Measurements from ENCODE around the gene MRPL55.

DNA sequence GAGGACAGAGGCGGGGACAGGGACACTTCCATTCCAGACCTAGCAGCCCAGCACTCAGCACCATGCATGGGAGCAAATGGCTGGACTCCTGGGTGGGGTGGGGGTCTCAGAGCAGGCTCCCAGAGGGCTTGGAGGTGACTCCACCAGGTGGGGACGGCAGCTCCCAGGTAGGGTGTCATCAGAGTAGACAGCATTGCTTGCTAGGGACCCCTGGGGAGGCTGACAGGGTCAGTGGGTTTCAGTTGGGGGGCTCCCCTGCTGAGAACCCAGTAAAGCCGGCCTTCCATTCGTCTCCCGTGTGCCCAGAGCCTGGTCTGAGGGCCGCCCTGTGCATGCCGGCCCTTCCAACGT, 35.9 kb upstream of the MRPL55 start:
- TF ChIP-seq, protein P1, sequence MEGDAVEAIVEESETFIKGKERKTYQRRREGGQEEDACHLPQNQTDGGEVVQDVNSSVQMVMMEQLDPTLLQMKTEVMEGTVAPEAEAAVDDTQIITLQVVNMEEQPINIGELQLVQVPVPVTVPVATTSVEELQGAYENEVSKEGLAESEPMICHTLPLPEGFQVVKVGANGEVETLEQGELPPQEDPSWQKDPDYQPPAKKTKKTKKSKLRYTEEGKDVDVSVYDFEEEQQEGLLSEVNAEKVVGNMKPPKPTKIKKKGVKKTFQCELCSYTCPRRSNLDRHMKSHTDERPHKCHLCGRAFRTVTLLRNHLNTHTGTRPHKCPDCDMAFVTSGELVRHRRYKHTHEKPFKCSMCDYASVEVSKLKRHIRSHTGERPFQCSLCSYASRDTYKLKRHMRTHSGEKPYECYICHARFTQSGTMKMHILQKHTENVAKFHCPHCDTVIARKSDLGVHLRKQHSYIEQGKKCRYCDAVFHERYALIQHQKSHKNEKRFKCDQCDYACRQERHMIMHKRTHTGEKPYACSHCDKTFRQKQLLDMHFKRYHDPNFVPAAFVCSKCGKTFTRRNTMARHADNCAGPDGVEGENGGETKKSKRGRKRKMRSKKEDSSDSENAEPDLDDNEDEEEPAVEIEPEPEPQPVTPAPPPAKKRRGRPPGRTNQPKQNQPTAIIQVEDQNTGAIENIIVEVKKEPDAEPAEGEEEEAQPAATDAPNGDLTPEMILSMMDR (conservative IDR thresholded peaks at IDR 0.05; ENCODE audit: low read length): no peak
- TF ChIP-seq EZH2phosphoT487 (IDR thresholded peaks at IDR 0.05; ENCODE audit: borderline replicate concordance): no peak
